SK-N-MC (cell line): ENCODE data around the gene GNG4.

Experiments used
- EZH2 ChIP-seq: fragments of 200-600 bp; sonication (generic); IDR thresholded peaks from one replicate; pipeline ENCODE4 v1.6.1; 2017; ENCODE audit warnings: antibody characterized with exemption
- POLR2AphosphoS5 ChIP-seq: IDR thresholded peaks from 2 replicates; pipeline ENCODE4 v1.6.1; 2012; ENCODE audit warnings: mild to moderate bottlenecking, low read depth, low read length, borderline replicate concordance

- TF ChIP-seq EZH2 = no peak
- peak; percentile 84 for TF ChIP-seq POLR2AphosphoS5
These were observed 144.9 kb downstream of the GNG4 start for GRCh38 chr1:235504494-235505222.
